ENCODE measurements around the gene TBC1D13. TPM values are rescaled to one million over a fixed set of nuclear protein-coding genes. Genes with fewer than 3 reads are reported as not detected.
"Not testable (repeated sequence)": the region's sequence is repeated elsewhere in the genome, so short reads cannot be mapped to it uniquely, and the experiment has no call there.

TBC1D13 gene
- total and polyA plus RNA-seq, 8 donors = 21.3 to 30.7 (median 27.2) TPM

DNA sequence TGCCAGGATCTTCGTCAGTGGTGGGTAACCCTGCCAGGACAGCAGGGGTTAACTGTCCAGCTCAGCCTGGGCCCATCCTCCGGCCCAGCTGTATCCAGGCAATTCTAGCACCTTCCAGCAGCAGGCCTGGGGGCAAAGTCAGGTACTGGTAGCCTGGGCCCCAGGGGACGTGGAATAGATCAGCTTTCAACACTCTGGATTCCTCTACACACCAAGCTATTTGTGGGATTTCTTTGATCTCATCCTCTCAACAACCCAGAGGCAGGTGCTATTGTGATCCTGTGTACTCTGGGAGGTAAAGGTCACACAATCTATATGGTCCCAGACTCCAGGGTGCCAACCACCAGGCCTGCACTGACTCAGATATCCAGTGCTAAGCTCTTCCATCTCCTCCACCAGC lies 51.3 kb downstream of the TBC1D13 start:
- intact Hi-C loops (cut with DNase I) = no loop called here
- Histone ChIP-seq H3K4me3 (no peak overlapping the region), H3K9me3 (no peaks in the 10 kb centered on the region), H3K4me1 (no peaks in the 10 kb centered on the region), H3K36me3 (peaks cover 0 to 12% of the 10 kb centered on the region in 2 donors), H3K27me3 (no peaks in the 10 kb centered on the region), H3K27ac (no peak overlapping the region)
- TF ChIP-seq, protein P1, sequence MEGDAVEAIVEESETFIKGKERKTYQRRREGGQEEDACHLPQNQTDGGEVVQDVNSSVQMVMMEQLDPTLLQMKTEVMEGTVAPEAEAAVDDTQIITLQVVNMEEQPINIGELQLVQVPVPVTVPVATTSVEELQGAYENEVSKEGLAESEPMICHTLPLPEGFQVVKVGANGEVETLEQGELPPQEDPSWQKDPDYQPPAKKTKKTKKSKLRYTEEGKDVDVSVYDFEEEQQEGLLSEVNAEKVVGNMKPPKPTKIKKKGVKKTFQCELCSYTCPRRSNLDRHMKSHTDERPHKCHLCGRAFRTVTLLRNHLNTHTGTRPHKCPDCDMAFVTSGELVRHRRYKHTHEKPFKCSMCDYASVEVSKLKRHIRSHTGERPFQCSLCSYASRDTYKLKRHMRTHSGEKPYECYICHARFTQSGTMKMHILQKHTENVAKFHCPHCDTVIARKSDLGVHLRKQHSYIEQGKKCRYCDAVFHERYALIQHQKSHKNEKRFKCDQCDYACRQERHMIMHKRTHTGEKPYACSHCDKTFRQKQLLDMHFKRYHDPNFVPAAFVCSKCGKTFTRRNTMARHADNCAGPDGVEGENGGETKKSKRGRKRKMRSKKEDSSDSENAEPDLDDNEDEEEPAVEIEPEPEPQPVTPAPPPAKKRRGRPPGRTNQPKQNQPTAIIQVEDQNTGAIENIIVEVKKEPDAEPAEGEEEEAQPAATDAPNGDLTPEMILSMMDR (IDR thresholded peaks at IDR 0.05) = no peak
- ATAC-seq = no peak
- peak in 1 of 4 donors; percentile 37 for DNase-seq

DNA sequence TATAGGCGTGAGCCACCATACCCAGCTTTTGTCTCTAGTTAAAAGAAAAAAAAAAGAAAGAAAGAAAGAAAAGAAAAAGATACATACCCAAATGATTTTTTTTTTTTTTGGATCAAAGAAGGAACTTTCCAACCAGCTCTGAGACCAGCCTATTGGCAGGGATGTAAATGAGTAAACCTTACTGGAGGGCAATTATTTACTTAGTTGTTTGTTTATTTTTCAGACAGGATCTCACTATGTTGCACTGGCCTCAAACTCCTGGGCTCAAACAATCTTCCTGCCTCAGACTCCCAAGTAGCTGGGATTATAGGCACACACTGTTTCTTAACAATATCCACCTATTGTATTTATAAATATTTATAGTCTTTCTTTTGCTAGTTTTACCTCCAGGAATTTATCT lies 53.5 kb downstream of the TBC1D13 start:
- intact Hi-C loops (cut with DNase I) = no loop called here
- H3K4me3 ChIP-seq = no peak overlapping the region
- H3K4me1 ChIP-seq = no peaks in the 10 kb centered on the region
- H3K27ac ChIP-seq = no peak overlapping the region
- H3K27me3 ChIP-seq = no peaks in the 10 kb centered on the region
- peaks cover 0 to 7% of the 10 kb centered on the region in 2 donors for H3K36me3 ChIP-seq
- DNase-seq (no peak), ATAC-seq (no peak)
- H3K9me3 ChIP-seq = no peaks in the 10 kb centered on the region
- TF ChIP-seq, protein P1 (IDR thresholded peaks at IDR 0.05) = no peak

DNA sequence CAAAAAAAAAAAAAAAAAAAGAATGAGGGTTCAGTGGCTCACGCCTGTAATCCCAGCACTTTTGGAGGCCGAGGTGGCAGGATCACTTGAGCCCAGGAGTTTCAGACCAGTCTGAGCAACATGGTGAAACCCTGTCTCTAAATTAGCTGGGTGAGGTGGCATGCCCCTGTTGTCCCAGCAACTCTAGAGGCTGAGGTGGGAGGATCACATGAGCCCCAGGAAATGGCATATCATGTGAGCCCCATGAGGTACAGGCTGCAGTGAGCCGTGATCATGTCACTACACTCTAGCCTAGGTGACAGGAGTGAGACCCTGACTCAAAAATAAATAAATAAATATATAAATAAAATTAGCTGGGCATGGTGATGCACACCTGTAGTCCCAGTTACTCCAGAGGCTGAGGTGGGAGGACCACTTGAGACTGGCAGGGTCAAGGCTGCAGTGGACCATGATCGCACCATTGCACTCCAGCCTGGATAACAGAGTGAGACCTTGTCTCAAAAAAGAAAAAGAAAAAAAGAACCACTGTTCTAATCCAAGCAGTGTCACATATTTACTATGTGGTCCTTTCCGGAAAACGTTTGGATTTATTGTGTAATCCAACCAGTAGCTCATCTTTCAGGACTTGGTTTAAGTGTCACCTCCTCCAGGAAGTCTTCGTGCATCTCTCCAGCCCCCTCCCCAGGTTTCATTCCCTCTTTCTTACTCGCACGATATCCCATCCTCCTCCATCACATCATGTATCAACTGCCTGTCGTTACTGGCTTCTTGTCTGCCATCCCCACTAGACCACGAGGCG lies 54.8 kb downstream of the TBC1D13 start:
- DNase-seq (no peak), ATAC-seq (no peak)
- no peaks in the 10 kb centered on the region for H3K9me3 ChIP-seq
- no peak overlapping the region for H3K27ac ChIP-seq
- peaks cover 0 to 6% of the 10 kb centered on the region in 2 donors for H3K36me3 ChIP-seq
- intact Hi-C loops (cut with DNase I) = no loop called here
- no peak overlapping the region for H3K4me3 ChIP-seq
- TF ChIP-seq, protein P1 (IDR thresholded peaks at IDR 0.05) = no peak
- H3K27me3 ChIP-seq = no peaks in the 10 kb centered on the region
- H3K4me1 ChIP-seq = no peaks in the 10 kb centered on the region

DNA sequence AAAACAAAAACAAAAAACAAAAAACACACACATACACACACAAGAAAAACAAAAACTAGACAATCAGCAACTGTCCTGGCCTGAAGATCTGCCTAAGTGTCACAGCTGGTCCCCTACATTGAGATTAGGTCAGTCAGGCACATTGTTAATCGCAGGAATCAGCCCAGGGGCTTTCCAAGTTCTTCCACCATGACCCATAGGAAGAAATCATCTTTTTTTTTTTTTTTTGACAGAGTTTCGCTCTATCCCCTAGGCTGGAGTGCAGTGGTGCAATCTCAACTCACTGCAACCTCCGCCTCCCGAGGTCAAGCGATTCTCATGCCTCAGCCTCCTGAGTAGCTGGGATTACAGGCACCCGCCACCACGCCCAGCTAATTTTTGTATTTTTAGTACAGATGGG lies 56.1 kb downstream of the TBC1D13 start:
- H3K36me3 ChIP-seq; intact Hi-C loops (cut with DNase I); H3K4me3 ChIP-seq; H3K27ac ChIP-seq; H3K27me3 ChIP-seq; DNase-seq; ATAC-seq; H3K9me3 ChIP-seq; H3K4me1 ChIP-seq: not testable (repeated sequence)

DNA sequence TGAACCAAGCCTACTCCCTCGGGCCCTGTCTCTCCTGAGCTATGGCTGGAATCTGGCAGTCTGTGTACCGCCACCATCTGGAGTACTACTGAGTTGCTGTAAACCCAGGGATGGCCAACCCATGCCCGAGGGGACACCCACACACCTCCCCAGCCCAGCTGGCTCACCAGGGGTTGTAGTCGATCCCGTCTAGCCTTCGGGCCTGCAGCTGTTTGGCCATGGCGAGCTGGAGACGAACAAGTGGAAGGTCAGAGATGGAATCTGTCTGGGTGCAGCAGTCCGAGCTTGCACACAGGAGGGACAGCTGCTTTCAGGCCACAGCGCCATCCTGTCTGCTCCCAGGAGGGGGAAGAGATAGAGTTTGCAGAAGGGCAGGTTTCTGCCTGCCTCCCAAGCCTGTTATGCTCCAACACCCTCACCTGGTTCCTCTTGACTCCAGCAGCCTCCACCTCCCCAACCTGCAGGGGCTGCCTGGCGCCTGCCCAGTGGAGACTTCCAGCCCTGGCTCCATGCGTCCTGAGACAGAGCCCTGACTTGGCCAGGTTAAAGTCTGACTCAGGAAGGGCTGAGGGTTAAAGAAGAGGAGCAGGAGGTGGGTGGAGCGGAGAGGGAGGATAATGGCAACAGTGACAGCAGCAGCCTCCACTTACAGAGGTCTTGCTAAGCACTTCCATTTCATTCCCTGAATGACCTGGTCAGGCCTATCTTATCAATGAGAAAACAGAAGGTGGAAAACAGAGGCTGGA lies 58.3 kb downstream of the TBC1D13 start:
- no peaks in the 10 kb centered on the region for H3K27me3 ChIP-seq
- TF ChIP-seq, protein P1 (IDR thresholded peaks at IDR 0.05) = no peak
- no peak overlapping the region for H3K27ac ChIP-seq
- DNase-seq (no peak), ATAC-seq (peak; percentile 33)
- intact Hi-C loops (cut with DNase I) = no loop called here
- peaks cover 0 to 4% of the 10 kb centered on the region in 2 donors for H3K9me3 ChIP-seq
- peaks cover 0 to 6% of the 10 kb centered on the region in 2 donors for H3K36me3 ChIP-seq
- H3K4me3 ChIP-seq = no peak overlapping the region
- no peaks in the 10 kb centered on the region for H3K4me1 ChIP-seq

Data from left lung (tissue), 10 donors.